NCI-H2227 (cell line): ENCODE results near the gene KIF5C.

Source experiments
- DNase-seq: peaks from one replicate; lab custom pipeline; 2025; ENCODE audit not compliant: unreplicated experiment; lab: John Stamatoyannopoulos, UW

Gene KIF5C

GRCh38 chr2:149068225-149068995, 193.4 kb downstream of the KIF5C start:
- DNase-seq, result no peak

GRCh38 chr2:149068996-149069888, 194.2 kb downstream of the KIF5C start:
- DNase-seq, result no peak

GRCh38 chr2:149070681-149071320, 195.8 kb downstream of the KIF5C start:
- peak; percentile 44 for DNase-seq

GRCh38 chr2:149075105-149075504, 200.1 kb downstream of the KIF5C start:
- no peak for DNase-seq

GRCh38 chr2:149075853-149076252, 200.8 kb downstream of the KIF5C start:
- no peak for DNase-seq
